Liver (tissue), 9 donors: ENCODE results near the gene SCOC. TPM values are rescaled to one million over a fixed set of nuclear protein-coding genes. Genes with fewer than 3 reads are reported as not detected.

Experiments used
- DNase-seq: peaks from one replicate; pipeline ENCODE4 v3.0.0-alpha.2; 2017; ENCODE audit warnings: low spot score
- H3K27ac ChIP-seq, 2 donors: one replicate each; pipeline ENCODE4 v1.7.0; 2013; ENCODE audit warnings: inconsistent platforms in 2 of 2, low read length in 2 of 2, control low read depth in 1 of 2, low read depth in 1 of 2, mild to moderate bottlenecking in 1 of 2
- H3K27me3 ChIP-seq, 4 donors: one replicate each; pipeline versions ENCODE4 v1.6.1 to v1.7.0; 2013; ENCODE audit warnings: low read length in 3 of 4, inconsistent platforms in 1 of 4, mild to moderate bottlenecking in 1 of 4, moderate library complexity in 1 of 4; ENCODE audit not compliant: control insufficient read depth in 4 of 4, insufficient read depth in 4 of 4
- H3K36me3 ChIP-seq, 4 donors: one replicate each; pipeline versions ENCODE4 v1.6.1 to v1.7.0; 2013; ENCODE audit warnings: low read length in 3 of 4, mild to moderate bottlenecking in 3 of 4, low read depth in 1 of 4, moderate library complexity in 1 of 4; ENCODE audit not compliant: control insufficient read depth in 4 of 4, insufficient read depth in 3 of 4
- H3K4me1 ChIP-seq, 4 donors: one replicate each; pipeline versions ENCODE4 v1.6.1 to v1.7.0; 2013; ENCODE audit warnings: low read length in 3 of 4, mild to moderate bottlenecking in 3 of 4, moderate library complexity in 1 of 4; ENCODE audit not compliant: control insufficient read depth in 4 of 4, insufficient read depth in 4 of 4
- H3K4me3 ChIP-seq, 3 donors: one replicate each; pipeline versions ENCODE4 v1.6.1 to v1.7.0; 2013; ENCODE audit warnings: low read length in 3 of 3, control low read depth in 1 of 3, low read depth in 1 of 3, mild to moderate bottlenecking in 1 of 3
- H3K9ac ChIP-seq, 2 donors: one replicate each; pipeline ENCODE4 v1.7.0; 2013; ENCODE audit warnings: low read length in 2 of 2, mild to moderate bottlenecking in 2 of 2, moderate library complexity in 2 of 2, control low read depth in 1 of 2, low read depth in 1 of 2
- H3K9me3 ChIP-seq, 4 donors: one replicate each; pipeline versions ENCODE4 v1.6.1 to v1.7.0; 2013; ENCODE audit warnings: low read length in 3 of 4; ENCODE audit not compliant: control insufficient read depth in 4 of 4
- FOXA1 ChIP-seq: IDR thresholded peaks from 2 replicates; pipeline ENCODE4 v1.6.1; 2016; ENCODE audit warnings: antibody characterized with exemption
- FOXA2 ChIP-seq: IDR thresholded peaks from 2 replicates; pipeline ENCODE4 v1.6.1; 2016; ENCODE audit warnings: antibody characterized with exemption
- GABPA ChIP-seq, 2 donors: IDR thresholded peaks in 1 of 2; conservative IDR thresholded peaks in 1 of 2; 2 replicates each; pipeline ENCODE4 v1.6.1; 2016; ENCODE audit warnings: antibody characterized with exemption in 2 of 2, mild to moderate bottlenecking in 1 of 2, moderate library complexity in 1 of 2
- HNF4A ChIP-seq, 2 donors: conservative IDR thresholded peaks; 2 replicates each; pipeline ENCODE4 v1.6.1; 2016; ENCODE audit warnings: antibody characterized with exemption in 2 of 2, mild to moderate bottlenecking in 2 of 2
- HNF4G ChIP-seq: IDR thresholded peaks from 2 replicates; pipeline ENCODE4 v1.6.1; 2016; ENCODE audit warnings: antibody characterized with exemption
- NR2F2 ChIP-seq: IDR thresholded peaks from 2 replicates; pipeline ENCODE4 v1.6.1; 2016; ENCODE audit warnings: antibody characterized with exemption
- RAD21 ChIP-seq, 2 donors: IDR thresholded peaks; 2 replicates each; pipeline ENCODE4 v1.6.1; 2016; ENCODE audit warnings: antibody characterized with exemption in 2 of 2, mild to moderate bottlenecking in 2 of 2
- RXRA ChIP-seq, 2 donors: IDR thresholded peaks; 2 replicates each; pipeline ENCODE4 v1.6.1; 2017 to 2018; ENCODE audit warnings: antibody characterized with exemption in 2 of 2, mild to moderate bottlenecking in 1 of 2
- SP1 ChIP-seq: IDR thresholded peaks from 2 replicates; pipeline ENCODE4 v1.6.1; 2018; ENCODE audit warnings: antibody characterized with exemption, mild to moderate bottlenecking
- TAF1 ChIP-seq: conservative IDR thresholded peaks from 2 replicates; pipeline ENCODE4 v1.6.1; 2016; ENCODE audit warnings: antibody characterized with exemption, mild to moderate bottlenecking
- WGBS: extraction: QIAGEN DNeasy Blood & Tissue Kit; methylation state at CpG from one replicate; pipeline ENCODE4 v1.1.7; 2013; 5-methylcytosine and 5-hydroxymethylcytosine counted together
- polyA plus RNA-seq, 2 donors: library from polyadenylated mRNA; stranded (reverse) in 1 of 2; unstranded in 1 of 2; fragments of 200-250 nt in 1 of 2; fragments of >200 nt in 1 of 2; fragmentation: Nextera tagmentation in 1 of 2; extraction: Ambion mirVana in 1 of 2; gene quantifications; one replicate each; pipeline versions ENCODE4 v1.2.1 to v1.2.3, GENCODE V29; 2013 to 2015
- total RNA-seq, 2 donors: library from RNA; depleted of rRNA; stranded (reverse); fragments of >200 nt; gene quantifications; one replicate each; pipeline ENCODE4 v1.2.3, GENCODE V29; 2014
- TF ChIP-seq, protein P1 (sequence below): IDR thresholded peaks from 2 replicates; pipeline ENCODE4 v1.6.1; 2016; ENCODE audit warnings: antibody characterized with exemption
- TF ChIP-seq, protein P2 (sequence below): IDR thresholded peaks from 2 replicates; pipeline ENCODE4 v1.6.1; 2016; ENCODE audit warnings: antibody characterized with exemption
- TF ChIP-seq, protein P3 (sequence below): IDR thresholded peaks from 2 replicates; pipeline ENCODE4 v1.6.1; 2016; ENCODE audit warnings: antibody characterized with exemption, mild to moderate bottlenecking
- TF ChIP-seq, protein P4 (sequence below): fragments of 150-350 bp; IDR thresholded peaks from 2 replicates; pipeline ENCODE4 v1.5.1; 2017; ENCODE audit warnings: improper control_type of control experiment, low read depth, low read length; ENCODE audit not compliant: missing input control
- donor health status: healthy.
- donor health status: healthy.
- donor health status: healthy.
- donor health status: healthy.
- donor health status: healthy.

SCOC gene
- total and polyA plus RNA-seq, 4 donors: 22.4 to 35.0 (median 27.2) TPM

DNA sequence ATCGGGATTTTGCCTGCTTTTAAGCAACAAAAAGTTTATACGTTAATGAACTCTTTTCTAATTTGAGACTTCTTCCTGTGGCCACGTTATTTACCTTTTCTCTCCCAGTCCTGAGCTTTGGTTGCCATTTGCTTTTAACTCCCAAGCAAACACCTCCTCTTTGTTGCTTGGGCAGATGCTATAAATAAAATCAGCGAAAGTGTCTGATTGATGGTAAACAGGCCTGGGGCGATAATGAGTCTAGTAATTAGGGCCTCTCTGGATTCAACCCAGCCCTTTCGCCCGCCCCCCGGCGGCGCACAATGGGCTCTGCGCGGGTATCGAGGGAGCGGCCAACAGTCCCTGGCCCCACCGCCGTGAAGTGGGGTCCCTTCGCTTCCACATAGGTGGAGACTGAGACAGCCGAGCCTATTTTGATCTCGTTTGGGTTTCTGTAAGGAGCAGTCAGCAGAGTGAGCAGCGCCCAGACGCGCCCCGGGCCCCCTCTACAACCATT, 53.2 kb downstream of the SCOC start:
- peak overlapping the region in 2 of 3 donors; percentile 56 to 77 for H3K4me3 ChIP-seq
- no peaks in the 10 kb centered on the region for H3K36me3 ChIP-seq
- H3K9ac ChIP-seq: peak overlapping the region in 1 of 2 donors; percentile 9
- TF ChIP-seq FOXA2 (no peak), RAD21 (IDR thresholded peaks at IDR 0.05) (no peak), SP1 (no peak), RXRA (IDR thresholded peaks at IDR 0.05) (no peak), FOXA1 (no peak), TAF1 (no peak)
- TF ChIP-seq, protein P1, sequence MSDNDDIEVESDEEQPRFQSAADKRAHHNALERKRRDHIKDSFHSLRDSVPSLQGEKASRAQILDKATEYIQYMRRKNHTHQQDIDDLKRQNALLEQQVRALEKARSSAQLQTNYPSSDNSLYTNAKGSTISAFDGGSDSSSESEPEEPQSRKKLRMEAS: no peak
- TF ChIP-seq, protein P2, sequence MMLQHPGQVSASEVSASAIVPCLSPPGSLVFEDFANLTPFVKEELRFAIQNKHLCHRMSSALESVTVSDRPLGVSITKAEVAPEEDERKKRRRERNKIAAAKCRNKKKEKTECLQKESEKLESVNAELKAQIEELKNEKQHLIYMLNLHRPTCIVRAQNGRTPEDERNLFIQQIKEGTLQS: no peak
- TF ChIP-seq, protein P3, sequence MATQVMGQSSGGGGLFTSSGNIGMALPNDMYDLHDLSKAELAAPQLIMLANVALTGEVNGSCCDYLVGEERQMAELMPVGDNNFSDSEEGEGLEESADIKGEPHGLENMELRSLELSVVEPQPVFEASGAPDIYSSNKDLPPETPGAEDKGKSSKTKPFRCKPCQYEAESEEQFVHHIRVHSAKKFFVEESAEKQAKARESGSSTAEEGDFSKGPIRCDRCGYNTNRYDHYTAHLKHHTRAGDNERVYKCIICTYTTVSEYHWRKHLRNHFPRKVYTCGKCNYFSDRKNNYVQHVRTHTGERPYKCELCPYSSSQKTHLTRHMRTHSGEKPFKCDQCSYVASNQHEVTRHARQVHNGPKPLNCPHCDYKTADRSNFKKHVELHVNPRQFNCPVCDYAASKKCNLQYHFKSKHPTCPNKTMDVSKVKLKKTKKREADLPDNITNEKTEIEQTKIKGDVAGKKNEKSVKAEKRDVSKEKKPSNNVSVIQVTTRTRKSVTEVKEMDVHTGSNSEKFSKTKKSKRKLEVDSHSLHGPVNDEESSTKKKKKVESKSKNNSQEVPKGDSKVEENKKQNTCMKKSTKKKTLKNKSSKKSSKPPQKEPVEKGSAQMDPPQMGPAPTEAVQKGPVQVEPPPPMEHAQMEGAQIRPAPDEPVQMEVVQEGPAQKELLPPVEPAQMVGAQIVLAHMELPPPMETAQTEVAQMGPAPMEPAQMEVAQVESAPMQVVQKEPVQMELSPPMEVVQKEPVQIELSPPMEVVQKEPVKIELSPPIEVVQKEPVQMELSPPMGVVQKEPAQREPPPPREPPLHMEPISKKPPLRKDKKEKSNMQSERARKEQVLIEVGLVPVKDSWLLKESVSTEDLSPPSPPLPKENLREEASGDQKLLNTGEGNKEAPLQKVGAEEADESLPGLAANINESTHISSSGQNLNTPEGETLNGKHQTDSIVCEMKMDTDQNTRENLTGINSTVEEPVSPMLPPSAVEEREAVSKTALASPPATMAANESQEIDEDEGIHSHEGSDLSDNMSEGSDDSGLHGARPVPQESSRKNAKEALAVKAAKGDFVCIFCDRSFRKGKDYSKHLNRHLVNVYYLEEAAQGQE: no peak
- no peak overlapping the region for H3K27ac ChIP-seq
- peaks cover 0 to 17% (median 11%) of the 10 kb centered on the region in 4 donors for H3K4me1 ChIP-seq
- 9% methylated on average over 23 of the region's 23 CpGs for WGBS
- no peaks in the 10 kb centered on the region for H3K27me3 ChIP-seq
- H3K9me3 ChIP-seq: no peaks in the 10 kb centered on the region
- no peak for DNase-seq

DNA sequence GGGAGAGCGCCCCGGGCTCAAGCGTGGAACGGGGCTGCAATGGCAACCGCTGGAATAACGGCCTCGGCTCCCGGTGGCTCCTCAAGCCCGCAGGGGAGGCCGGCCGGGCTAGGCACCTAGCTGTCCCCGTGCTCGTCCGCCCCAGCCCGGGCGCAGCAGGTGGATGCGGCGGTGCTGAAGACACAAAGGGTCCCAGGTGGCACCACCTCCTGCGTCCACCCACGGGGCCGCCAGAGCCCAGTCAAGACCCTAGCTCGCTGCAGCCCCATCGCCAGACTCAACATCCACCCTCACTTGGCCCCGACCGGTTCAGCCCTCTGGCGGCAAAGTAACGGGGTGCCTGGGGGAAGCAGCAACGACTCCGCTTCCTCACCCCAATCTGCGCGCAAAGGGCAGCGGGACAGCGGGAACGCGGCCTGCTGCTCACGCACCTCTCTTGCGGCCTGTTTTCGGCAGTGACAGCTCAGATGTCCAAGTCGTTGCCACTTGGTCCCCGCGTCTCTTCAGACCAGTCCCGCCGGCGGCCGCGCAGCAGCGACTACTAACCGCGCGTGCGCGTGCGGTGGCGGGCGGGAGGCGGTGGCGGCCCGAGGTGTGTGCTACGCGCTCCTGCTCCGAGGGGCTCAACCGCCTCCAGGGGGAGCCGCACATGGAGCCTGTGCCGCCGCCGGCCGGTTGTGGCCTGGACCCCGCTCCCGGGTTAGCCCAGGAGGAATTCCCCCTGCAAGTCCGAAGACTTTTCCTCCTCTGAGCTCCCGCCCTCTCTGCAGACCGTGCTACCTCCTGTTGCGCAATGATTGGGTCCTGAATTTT, 53.9 kb downstream of the SCOC start, which contains the start of gene CLGN:
Gene CLGN (minus strand): TSS at position 543 of the 813 bp plus-strand sequence. CDS start 14,570 bp downstream, outside the sequence.
- Histone ChIP-seq H3K27me3 (no peaks in the 10 kb centered on the region), H3K9ac (peak within 1 kb of the TSS in 1 of 2 donors; percentile 9), H3K27ac (peak within 1 kb of the TSS in 1 of 2 donors; percentile 40), H3K4me3 (peak within 1 kb of the TSS; percentile 56 to 77 (median 68)), H3K4me1 (peaks cover 0 to 17% (median 11%) of the 10 kb centered on the region in 4 donors), H3K9me3 (no peaks in the 10 kb centered on the region), H3K36me3 (no peaks in the 10 kb centered on the region)
- peak; percentile 81 for DNase-seq
- under 1% methylated on average over 73 of the region's 73 CpGs for WGBS
- no peak for TF ChIP-seq HNF4A (conservative IDR thresholded peaks at IDR 0.05)
- TF ChIP-seq, protein P4, sequence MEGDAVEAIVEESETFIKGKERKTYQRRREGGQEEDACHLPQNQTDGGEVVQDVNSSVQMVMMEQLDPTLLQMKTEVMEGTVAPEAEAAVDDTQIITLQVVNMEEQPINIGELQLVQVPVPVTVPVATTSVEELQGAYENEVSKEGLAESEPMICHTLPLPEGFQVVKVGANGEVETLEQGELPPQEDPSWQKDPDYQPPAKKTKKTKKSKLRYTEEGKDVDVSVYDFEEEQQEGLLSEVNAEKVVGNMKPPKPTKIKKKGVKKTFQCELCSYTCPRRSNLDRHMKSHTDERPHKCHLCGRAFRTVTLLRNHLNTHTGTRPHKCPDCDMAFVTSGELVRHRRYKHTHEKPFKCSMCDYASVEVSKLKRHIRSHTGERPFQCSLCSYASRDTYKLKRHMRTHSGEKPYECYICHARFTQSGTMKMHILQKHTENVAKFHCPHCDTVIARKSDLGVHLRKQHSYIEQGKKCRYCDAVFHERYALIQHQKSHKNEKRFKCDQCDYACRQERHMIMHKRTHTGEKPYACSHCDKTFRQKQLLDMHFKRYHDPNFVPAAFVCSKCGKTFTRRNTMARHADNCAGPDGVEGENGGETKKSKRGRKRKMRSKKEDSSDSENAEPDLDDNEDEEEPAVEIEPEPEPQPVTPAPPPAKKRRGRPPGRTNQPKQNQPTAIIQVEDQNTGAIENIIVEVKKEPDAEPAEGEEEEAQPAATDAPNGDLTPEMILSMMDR: peak; percentile 16
- TF ChIP-seq GABPA (IDR thresholded peaks at IDR 0.05 in 1 of 2, conservative IDR thresholded peaks at IDR 0.05 in 1 of 2): no peak
- TF ChIP-seq HNF4G: no peak
- no peak for TF ChIP-seq NR2F2
- no peak for TF ChIP-seq FOXA2
